ENCODE measurements around the gene IPO7. TPM values are rescaled to one million over a fixed set of nuclear protein-coding genes. Genes with fewer than 3 reads are reported as not detected.
"Not testable (repeated sequence)": the region's sequence is repeated elsewhere in the genome, so short reads cannot be mapped to it uniquely, and the experiment has no call there.

Gene IPO7
- polyA plus RNA-seq, 1 donor (not counting 4 experiments of a cell fraction or from before 2014, with no cell fraction given): 115 TPM

- Histone ChIP-seq H2AFZ (ENCODE audit: control insufficient read depth, low read length) (no peak overlapping the region), H3K79me2 (ENCODE audit: control insufficient read depth, insufficient read depth, low read length) (peaks cover 97% of the 10 kb centered on the region), H3K9me3 (ENCODE audit: control insufficient read depth, low read depth, low read length) (no peaks in the 10 kb centered on the region), H3K4me2 (ENCODE audit: control insufficient read depth, extremely low read depth, insufficient read depth, low read depth, low read length) (no peak overlapping the region), H3K36me3 (ENCODE audit: control insufficient read depth in 2 of 2, extremely low read depth in 1 of 2, insufficient read depth in 2 of 2, low read length in 2 of 2) (peaks cover 0 to 20% of the 10 kb centered on the region in 2 experiments), H3K4me1 (ENCODE audit: control insufficient read depth, extremely low read depth, insufficient read depth, low read length) (no peaks in the 10 kb centered on the region), H3K9ac (ENCODE audit: control insufficient read depth, extremely low read depth, insufficient read depth, low read length) (no peak overlapping the region), H3K27me3 (ENCODE audit: control insufficient read depth, extremely low read depth, insufficient read depth, low read length) (no peaks in the 10 kb centered on the region), H3K27ac (ENCODE audit: control insufficient read depth, insufficient read depth, low read length) (no peak overlapping the region), H4K20me1 (ENCODE audit: control insufficient read depth, extremely low read depth, insufficient read depth, low read length) (peaks cover 39% of the 10 kb centered on the region), H3K9me1 (ENCODE audit: control insufficient read depth, extremely low read depth, insufficient read depth, low read length) (no peaks in the 10 kb centered on the region), H3K4me3 (ENCODE audit: control insufficient read depth in 2 of 3, extremely low read depth in 1 of 3, insufficient read depth in 2 of 3, low read depth in 1 of 3, low read length in 3 of 3) (no peak overlapping the region)
- no peak for DNase-seq (ENCODE audit: low read depth, low spot score)
- TF ChIP-seq CTCF (optimal IDR thresholded peaks at IDR 0.05 in 1 of 3, IDR thresholded peaks at IDR 0.05 in 1 of 3, conservative IDR thresholded peaks at IDR 0.05 in 1 of 3; ENCODE audit: extremely low read depth in 1 of 3, insufficient read depth in 2 of 3, low read length in 3 of 3): no peak
- no peak for TF ChIP-seq EZH2 (IDR thresholded peaks at IDR 0.05; ENCODE audit: low read length)
- dilution Hi-C loops (cut with MboI; ENCODE audit: extremely low pct_ligation_motif_present, low sequenced_read_pairs): no loop called here
- no peak for FAIRE-seq
These were observed 15.0 kb downstream of the IPO7 start for GRCh38 chr11:9399466-9399865.

DNA sequence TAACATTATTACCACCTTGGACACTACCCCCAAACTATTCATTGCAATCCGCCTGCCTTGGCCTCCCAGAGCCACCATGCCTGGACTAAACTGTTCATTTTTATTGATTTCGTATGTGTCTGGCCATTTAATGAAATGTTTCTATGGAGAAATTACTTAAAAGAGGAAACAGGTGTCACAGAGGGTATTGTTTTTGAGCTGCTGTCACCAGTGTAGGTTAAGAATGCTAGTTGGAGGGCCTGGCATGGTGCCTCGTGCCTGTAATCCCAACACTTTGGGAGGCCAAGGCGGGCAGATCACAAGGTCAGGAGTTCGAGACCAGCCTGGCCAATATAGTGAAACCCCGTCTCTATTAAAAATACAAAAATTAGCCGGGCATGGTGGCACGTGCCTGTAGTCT, 17.4 kb downstream of the IPO7 start:
- H3K4me2 ChIP-seq (ENCODE audit: control insufficient read depth, extremely low read depth, insufficient read depth, low read depth, low read length); FAIRE-seq; H3K4me3 ChIP-seq (ENCODE audit: control insufficient read depth in 2 of 3, extremely low read depth in 1 of 3, insufficient read depth in 2 of 3, low read depth in 1 of 3, low read length in 3 of 3); dilution Hi-C loops (cut with MboI; ENCODE audit: extremely low pct_ligation_motif_present, low sequenced_read_pairs); H3K27me3 ChIP-seq (ENCODE audit: control insufficient read depth, extremely low read depth, insufficient read depth, low read length); H3K9me1 ChIP-seq (ENCODE audit: control insufficient read depth, extremely low read depth, insufficient read depth, low read length); DNase-seq (ENCODE audit: low read depth, low spot score); H3K9me3 ChIP-seq (ENCODE audit: control insufficient read depth, low read depth, low read length); H3K4me1 ChIP-seq (ENCODE audit: control insufficient read depth, extremely low read depth, insufficient read depth, low read length); H3K27ac ChIP-seq (ENCODE audit: control insufficient read depth, insufficient read depth, low read length); H2AFZ ChIP-seq (ENCODE audit: control insufficient read depth, low read length); H3K9ac ChIP-seq (ENCODE audit: control insufficient read depth, extremely low read depth, insufficient read depth, low read length): not testable (repeated sequence)
- Histone ChIP-seq H4K20me1 (ENCODE audit: control insufficient read depth, extremely low read depth, insufficient read depth, low read length) (peaks cover 24% of the 10 kb centered on the region), H3K36me3 (ENCODE audit: control insufficient read depth in 2 of 2, extremely low read depth in 1 of 2, insufficient read depth in 2 of 2, low read length in 2 of 2) (peaks cover 6 to 16% of the 10 kb centered on the region in 2 experiments), H3K79me2 (ENCODE audit: control insufficient read depth, insufficient read depth, low read length) (peaks cover 93% of the 10 kb centered on the region)

DNA sequence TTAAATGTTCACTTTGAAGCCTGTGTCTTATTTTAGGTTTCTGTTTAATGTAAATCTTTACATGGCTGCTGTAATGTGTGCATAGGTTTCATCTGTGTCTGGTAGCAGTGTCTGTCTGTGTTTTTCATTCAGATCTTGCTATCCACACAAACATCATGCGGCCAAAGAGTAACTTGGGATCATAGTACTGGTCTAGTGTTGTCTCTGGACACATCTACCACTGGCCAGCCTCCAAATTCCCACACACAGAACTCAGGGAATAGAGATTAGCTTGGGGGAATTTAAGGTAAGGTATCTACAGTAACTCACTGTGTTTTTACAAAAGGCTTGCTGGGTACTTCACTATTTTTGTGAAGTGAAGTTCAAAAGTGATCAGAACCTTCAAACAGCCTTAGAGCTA, 44.3 kb downstream of the IPO7 start:
- Histone ChIP-seq H3K36me3 (ENCODE audit: control insufficient read depth in 2 of 2, extremely low read depth in 1 of 2, insufficient read depth in 2 of 2, low read length in 2 of 2) (peaks cover 19 to 37% of the 10 kb centered on the region in 2 experiments), H3K9me1 (ENCODE audit: control insufficient read depth, extremely low read depth, insufficient read depth, low read length) (no peaks in the 10 kb centered on the region), H2AFZ (ENCODE audit: control insufficient read depth, low read length) (no peak overlapping the region), H3K4me1 (ENCODE audit: control insufficient read depth, extremely low read depth, insufficient read depth, low read length) (no peaks in the 10 kb centered on the region), H3K9ac (ENCODE audit: control insufficient read depth, extremely low read depth, insufficient read depth, low read length) (no peak overlapping the region), H3K4me2 (ENCODE audit: control insufficient read depth, extremely low read depth, insufficient read depth, low read depth, low read length) (no peak overlapping the region), H3K9me3 (ENCODE audit: control insufficient read depth, low read depth, low read length) (no peaks in the 10 kb centered on the region), H3K4me3 (ENCODE audit: control insufficient read depth in 2 of 3, extremely low read depth in 1 of 3, insufficient read depth in 2 of 3, low read depth in 1 of 3, low read length in 3 of 3) (no peak overlapping the region), H3K27me3 (ENCODE audit: control insufficient read depth, extremely low read depth, insufficient read depth, low read length) (no peaks in the 10 kb centered on the region), H3K79me2 (ENCODE audit: control insufficient read depth, insufficient read depth, low read length) (peaks cover 4% of the 10 kb centered on the region), H3K27ac (ENCODE audit: control insufficient read depth, insufficient read depth, low read length) (no peak overlapping the region), H4K20me1 (ENCODE audit: control insufficient read depth, extremely low read depth, insufficient read depth, low read length) (no peaks in the 10 kb centered on the region)
- DNase-seq (ENCODE audit: low read depth, low spot score) (no peak), FAIRE-seq (no peak)
- dilution Hi-C loops (cut with MboI; ENCODE audit: extremely low pct_ligation_motif_present, low sequenced_read_pairs): no loop called here
- TF ChIP-seq EZH2 (IDR thresholded peaks at IDR 0.05; ENCODE audit: low read length) (no peak), CTCF (optimal IDR thresholded peaks at IDR 0.05 in 1 of 3, IDR thresholded peaks at IDR 0.05 in 1 of 3, conservative IDR thresholded peaks at IDR 0.05 in 1 of 3; ENCODE audit: extremely low read depth in 1 of 3, insufficient read depth in 2 of 3, low read length in 3 of 3) (no peak)

All from keratinocyte (primary cell).